ENCODE results near the gene CCDC7. TPM values are rescaled to one million over a fixed set of nuclear protein-coding genes. Genes with fewer than 3 reads are reported as not detected.
"Not testable (repeated sequence)": the region's sequence is repeated elsewhere in the genome, so short reads cannot be mapped to it uniquely, and the experiment has no call there.

CCDC7 gene
- total RNA-seq, 2 experiments from 2014 or later: 15.7 to 15.8 TPM

DNA sequence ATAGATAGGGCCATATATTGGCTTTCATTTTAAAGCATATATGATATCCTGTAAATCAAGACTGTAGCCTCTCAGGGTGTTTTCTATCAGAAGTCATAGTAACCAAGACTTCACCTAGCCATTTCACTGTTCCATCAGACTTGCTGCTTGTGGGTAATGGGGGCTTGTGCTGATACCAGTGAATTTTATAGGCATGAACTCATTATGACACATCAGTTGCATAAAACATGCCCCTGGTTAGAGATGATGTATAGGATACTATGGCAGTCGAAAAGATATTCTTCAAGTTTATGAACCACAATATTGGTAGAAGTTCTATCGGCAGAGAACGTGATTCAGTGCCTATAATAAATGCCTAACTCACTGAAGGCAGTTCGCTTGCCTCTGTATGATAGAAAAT lies 305.6 kb downstream of the CCDC7 start:
- CTCF ChIA-PET: interaction anchor here (1.2 kb wide), 1 partner anchor 257 kb away, joined by 4 read pairs; no protein-coding TSS in a partner anchor
- DNase-seq: no peak
- Mint-ChIP-seq H3K9me3 (ENCODE audit: insufficient read depth) (peaks cover 15% of the 10 kb centered on the region), H3K27me3 (ENCODE audit: low read depth) (no peaks in the 10 kb centered on the region), H3K4me1 (ENCODE audit: low read depth) (no peaks in the 10 kb centered on the region), H3K36me3 (ENCODE audit: low read depth) (peaks cover 5% of the 10 kb centered on the region), H3K27ac (no peak overlapping the region), H3K4me3 (no peak overlapping the region)
- POLR2A ChIA-PET: no interaction called here
- no peak for ATAC-seq

DNA sequence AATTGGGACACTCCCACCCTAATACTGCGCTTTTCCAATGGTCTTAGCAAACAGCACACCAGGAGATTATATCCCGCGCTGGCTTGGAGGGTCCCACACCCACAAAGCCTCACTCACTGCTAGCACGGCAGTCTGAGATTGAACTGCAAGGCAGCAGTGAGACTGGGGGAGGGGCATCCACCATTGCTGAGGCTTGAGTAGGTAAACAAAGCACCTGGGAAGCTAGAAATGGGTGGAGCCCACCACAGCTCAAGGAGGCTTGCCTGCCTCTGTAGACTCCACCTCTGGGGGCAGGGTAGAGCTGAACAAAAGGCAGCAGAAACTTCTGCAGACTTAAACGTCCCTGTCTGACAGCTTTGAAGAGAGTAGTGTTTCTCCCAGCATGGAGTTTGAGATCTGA lies 309.0 kb downstream of the CCDC7 start:
- DNase-seq; H3K36me3 Mint-ChIP-seq (ENCODE audit: low read depth); H3K27me3 Mint-ChIP-seq (ENCODE audit: low read depth); H3K4me3 Mint-ChIP-seq; CTCF ChIA-PET; POLR2A ChIA-PET; H3K27ac Mint-ChIP-seq; ATAC-seq; H3K4me1 Mint-ChIP-seq (ENCODE audit: low read depth): not testable (repeated sequence)
- peaks cover 17% of the 10 kb centered on the region for H3K9me3 Mint-ChIP-seq (ENCODE audit: insufficient read depth)

DNA sequence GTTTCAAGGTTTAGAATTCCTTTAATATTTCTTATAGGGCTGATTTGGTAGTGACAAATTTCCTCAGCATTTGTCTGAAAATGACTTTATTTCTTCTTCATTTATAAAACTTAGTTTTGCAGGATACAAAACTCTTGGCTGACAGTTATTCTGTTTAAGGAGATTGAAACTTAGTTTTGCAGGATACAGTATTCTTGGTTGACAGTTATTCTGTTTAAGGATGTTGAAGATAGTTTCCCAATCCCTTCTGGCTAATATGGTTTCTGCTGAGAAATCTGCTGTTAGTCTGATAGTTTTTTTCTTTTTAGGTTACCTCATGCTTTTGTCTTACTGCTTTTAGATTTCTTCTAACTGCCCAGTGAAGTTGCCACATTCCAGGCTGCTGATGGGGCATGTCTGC lies 325.3 kb downstream of the CCDC7 start:
- H3K9me3 Mint-ChIP-seq (ENCODE audit: insufficient read depth): peaks cover 6% of the 10 kb centered on the region
- H3K4me3 Mint-ChIP-seq: no peak overlapping the region
- no peak overlapping the region for H3K27ac Mint-ChIP-seq
- CTCF ChIA-PET: no interaction called here
- H3K27me3 Mint-ChIP-seq (ENCODE audit: low read depth): no peaks in the 10 kb centered on the region
- no peaks in the 10 kb centered on the region for H3K4me1 Mint-ChIP-seq (ENCODE audit: low read depth)
- DNase-seq (no peak), ATAC-seq (no peak)
- POLR2A ChIA-PET: no interaction called here
- H3K36me3 Mint-ChIP-seq (ENCODE audit: low read depth): no peaks in the 10 kb centered on the region

DNA sequence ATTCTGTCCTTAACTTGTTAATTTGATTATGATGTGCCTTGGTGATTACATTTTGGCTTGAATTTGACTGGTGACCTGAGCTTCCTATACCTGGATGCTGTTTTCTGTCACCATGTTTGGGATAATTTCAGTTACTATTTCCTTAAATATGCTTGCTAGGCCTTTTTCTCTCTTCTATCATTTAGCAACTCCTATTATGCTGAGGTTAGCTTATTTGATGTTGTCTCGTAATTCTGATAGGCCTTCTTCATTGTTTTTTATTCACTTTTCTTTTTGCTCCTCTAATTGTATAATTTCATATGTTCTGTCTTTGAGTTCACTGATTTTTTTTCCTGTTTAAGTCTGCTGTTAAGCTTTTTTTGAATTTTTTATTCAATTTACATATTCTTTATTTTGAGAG lies 327.2 kb downstream of the CCDC7 start:
- DNase-seq: no peak
- no peak overlapping the region for H3K27ac Mint-ChIP-seq
- H3K4me3 Mint-ChIP-seq: no peak overlapping the region
- no peaks in the 10 kb centered on the region for H3K36me3 Mint-ChIP-seq (ENCODE audit: low read depth)
- no peak for ATAC-seq
- CTCF ChIA-PET: interaction anchor here (0.7 kb wide), 1 partner anchor 1826 kb away, joined by 3 read pairs; no protein-coding TSS in a partner anchor
- no peaks in the 10 kb centered on the region for H3K4me1 Mint-ChIP-seq (ENCODE audit: low read depth)
- no peaks in the 10 kb centered on the region for H3K27me3 Mint-ChIP-seq (ENCODE audit: low read depth)
- peaks cover 6% of the 10 kb centered on the region for H3K9me3 Mint-ChIP-seq (ENCODE audit: insufficient read depth)
- POLR2A ChIA-PET: no interaction called here

- H3K9me3 Mint-ChIP-seq (ENCODE audit: insufficient read depth): no peaks in the 10 kb centered on the region
- H3K4me3 Mint-ChIP-seq: no peak overlapping the region
- no peaks in the 10 kb centered on the region for H3K36me3 Mint-ChIP-seq (ENCODE audit: low read depth)
- ChIA-PET POLR2A (no interaction called here), CTCF (interaction anchor here (2.5 kb wide), 1 partner anchor 222 kb away, joined by 11 read pairs; no protein-coding TSS in a partner anchor)
- DNase-seq (no peak), ATAC-seq (no peak)
- no peaks in the 10 kb centered on the region for H3K4me1 Mint-ChIP-seq (ENCODE audit: low read depth)
- H3K27ac Mint-ChIP-seq: no peak overlapping the region
- no peaks in the 10 kb centered on the region for H3K27me3 Mint-ChIP-seq (ENCODE audit: low read depth)
Observed at GRCh38 chr10:32786968-32787367, 341.0 kb downstream of the CCDC7 start.

- CTCF ChIA-PET: interaction anchor here (2.5 kb wide), 1 partner anchor 222 kb away, joined by 11 read pairs; no protein-coding TSS in a partner anchor
Observed at GRCh38 chr10:32787690-32788284, 341.8 kb downstream of the CCDC7 start.

GRCh38 chr10:32788359-32788758 lies 342.4 kb downstream of the CCDC7 start:
- Mint-ChIP-seq H3K27me3 (ENCODE audit: low read depth) (no peaks in the 10 kb centered on the region), H3K36me3 (ENCODE audit: low read depth) (no peaks in the 10 kb centered on the region), H3K9me3 (ENCODE audit: insufficient read depth) (no peaks in the 10 kb centered on the region), H3K4me1 (ENCODE audit: low read depth) (no peaks in the 10 kb centered on the region), H3K4me3 (no peak overlapping the region), H3K27ac (no peak overlapping the region)
- no peak for ATAC-seq
- ChIA-PET CTCF (interaction anchor here (2.5 kb wide), 1 partner anchor 221 kb away, joined by 11 read pairs; no protein-coding TSS in a partner anchor), POLR2A (no interaction called here)
- DNase-seq: no peak

More at GRCh38 chr10:32787690-32788284, 341.8 kb downstream of the CCDC7 start:
- Mint-ChIP-seq H3K27ac (no peak overlapping the region), H3K27me3 (ENCODE audit: low read depth) (no peaks in the 10 kb centered on the region), H3K4me3 (no peak overlapping the region), H3K4me1 (ENCODE audit: low read depth) (no peaks in the 10 kb centered on the region), H3K36me3 (ENCODE audit: low read depth) (no peaks in the 10 kb centered on the region), H3K9me3 (ENCODE audit: insufficient read depth) (no peaks in the 10 kb centered on the region)
- ATAC-seq: no peak
- POLR2A ChIA-PET: no interaction called here
- DNase-seq: no peak

GRCh38 chr10:32790483-32790882 lies 344.5 kb downstream of the CCDC7 start:
- CTCF ChIA-PET: no interaction called here
- no peak overlapping the region for H3K4me3 Mint-ChIP-seq
- no peaks in the 10 kb centered on the region for H3K27me3 Mint-ChIP-seq (ENCODE audit: low read depth)
- H3K9me3 Mint-ChIP-seq (ENCODE audit: insufficient read depth): no peaks in the 10 kb centered on the region
- H3K36me3 Mint-ChIP-seq (ENCODE audit: low read depth): no peaks in the 10 kb centered on the region
- ATAC-seq (no peak), DNase-seq (no peak)
- no peak overlapping the region for H3K27ac Mint-ChIP-seq
- POLR2A ChIA-PET: no interaction called here
- no peaks in the 10 kb centered on the region for H3K4me1 Mint-ChIP-seq (ENCODE audit: low read depth)

- Mint-ChIP-seq H3K4me3 (no peak overlapping the region), H3K4me1 (ENCODE audit: low read depth) (no peaks in the 10 kb centered on the region), H3K9me3 (ENCODE audit: insufficient read depth) (no peaks in the 10 kb centered on the region), H3K36me3 (ENCODE audit: low read depth) (no peaks in the 10 kb centered on the region), H3K27me3 (ENCODE audit: low read depth) (no peaks in the 10 kb centered on the region), H3K27ac (no peak overlapping the region)
- POLR2A ChIA-PET: no interaction called here
- ATAC-seq (no peak), DNase-seq (no peak)
- CTCF ChIA-PET: no interaction called here
Observed at GRCh38 chr10:32793033-32793432, 347.1 kb downstream of the CCDC7 start.

DNA sequence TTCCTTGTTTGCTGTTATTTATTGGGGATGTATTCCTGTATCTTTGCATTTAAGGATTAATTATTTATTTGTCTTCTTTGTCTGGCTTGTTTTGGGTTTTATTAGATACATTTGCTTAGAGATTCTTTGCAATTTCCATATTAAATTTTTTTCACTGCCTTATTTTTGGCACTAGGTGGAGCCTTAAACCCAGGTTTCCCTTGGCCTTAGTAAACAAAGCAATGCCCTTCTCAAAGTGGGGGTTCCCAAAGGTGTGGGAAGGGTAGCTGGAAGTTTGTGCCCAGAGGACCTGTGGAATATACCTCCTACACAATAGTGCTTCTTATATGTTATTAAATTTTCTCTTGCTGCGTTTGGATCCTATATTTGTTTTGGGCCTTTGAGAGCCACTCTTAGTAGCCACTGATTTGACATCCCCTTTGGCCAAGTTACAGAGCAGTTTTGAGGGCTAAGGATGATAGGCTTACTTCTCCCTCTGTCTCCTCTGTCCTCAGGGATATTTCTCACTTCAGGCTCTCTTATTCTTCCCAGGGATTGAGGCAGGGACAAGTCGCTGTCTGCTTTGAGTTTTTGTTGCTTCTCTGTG lies 349.8 kb downstream of the CCDC7 start:
- Mint-ChIP-seq H3K27ac (no peak overlapping the region), H3K4me3 (no peak overlapping the region), H3K27me3 (ENCODE audit: low read depth) (no peaks in the 10 kb centered on the region), H3K36me3 (ENCODE audit: low read depth) (no peaks in the 10 kb centered on the region), H3K9me3 (ENCODE audit: insufficient read depth) (no peaks in the 10 kb centered on the region), H3K4me1 (ENCODE audit: low read depth) (no peaks in the 10 kb centered on the region)
- ATAC-seq (peak; percentile 39), DNase-seq (no peak)
- POLR2A ChIA-PET: no interaction called here
- CTCF ChIA-PET: interaction anchor here (0.7 to 1.5 kb wide), 3 partner anchors 206 to 342 kb away, joined by 3 to 8 read pairs (median 3); no protein-coding TSS in a partner anchor

GRCh38 chr10:32797393-32797792 lies 351.5 kb downstream of the CCDC7 start:
- ATAC-seq; H3K9me3 Mint-ChIP-seq (ENCODE audit: insufficient read depth); H3K27ac Mint-ChIP-seq; H3K36me3 Mint-ChIP-seq (ENCODE audit: low read depth); DNase-seq; H3K4me3 Mint-ChIP-seq; CTCF ChIA-PET; H3K27me3 Mint-ChIP-seq (ENCODE audit: low read depth); H3K4me1 Mint-ChIP-seq (ENCODE audit: low read depth); POLR2A ChIA-PET: not testable (repeated sequence)

DNA sequence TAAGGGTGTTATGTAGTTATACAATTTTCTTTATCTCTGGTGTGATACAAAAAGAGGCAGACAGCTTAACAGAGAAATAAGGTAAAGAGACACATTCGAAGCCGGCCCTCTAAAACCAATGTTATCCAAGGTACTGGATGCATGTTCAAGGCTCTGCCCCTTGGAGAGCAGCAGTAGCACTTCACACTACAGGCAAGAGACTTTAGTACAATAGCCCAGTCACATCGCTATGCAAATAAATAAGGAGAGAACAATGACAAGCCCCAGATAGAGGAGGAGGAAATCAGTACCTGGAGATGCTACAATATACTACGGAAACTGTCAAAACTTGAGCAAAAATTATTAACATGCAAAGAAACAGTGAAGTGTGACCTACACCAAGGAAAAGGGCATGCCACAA lies 401.0 kb downstream of the CCDC7 start:
- Mint-ChIP-seq H3K4me3 (no peak overlapping the region), H3K4me1 (ENCODE audit: low read depth) (no peaks in the 10 kb centered on the region), H3K27me3 (ENCODE audit: low read depth) (no peaks in the 10 kb centered on the region), H3K9me3 (ENCODE audit: insufficient read depth) (no peaks in the 10 kb centered on the region), H3K36me3 (ENCODE audit: low read depth) (no peaks in the 10 kb centered on the region), H3K27ac (no peak overlapping the region)
- DNase-seq (no peak), ATAC-seq (no peak)
- CTCF ChIA-PET: no interaction called here
- POLR2A ChIA-PET: no interaction called here

DNA sequence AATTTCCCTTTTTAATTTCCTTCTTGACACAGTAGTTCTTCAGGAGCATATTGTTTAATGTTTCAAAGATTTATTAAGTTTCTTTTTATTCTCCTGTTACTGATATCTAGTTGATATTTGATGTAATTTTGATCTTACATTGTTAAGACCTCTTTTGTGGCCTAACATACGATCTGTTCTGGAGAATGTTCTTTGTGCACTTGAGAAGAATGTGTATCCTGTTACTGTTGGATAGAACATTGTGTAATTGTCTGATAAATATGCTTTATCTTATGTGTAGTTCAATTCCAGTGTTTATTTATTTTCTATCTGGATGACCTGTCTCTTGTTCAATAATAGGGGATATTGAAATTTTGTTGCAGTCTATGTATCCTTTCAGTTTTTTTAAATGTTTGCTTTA lies 405.4 kb downstream of the CCDC7 start:
- Mint-ChIP-seq H3K4me1 (ENCODE audit: low read depth) (peaks cover 6% of the 10 kb centered on the region), H3K4me3 (no peak overlapping the region), H3K36me3 (ENCODE audit: low read depth) (no peaks in the 10 kb centered on the region), H3K9me3 (ENCODE audit: insufficient read depth) (no peaks in the 10 kb centered on the region), H3K27me3 (ENCODE audit: low read depth) (no peaks in the 10 kb centered on the region), H3K27ac (no peak overlapping the region)
- ChIA-PET POLR2A (no interaction called here), CTCF (no interaction called here)
- ATAC-seq (no peak), DNase-seq (no peak)

Measured in activated CD8-positive, alpha-beta T cell treated with anti-CD3 and anti-CD28 coated beads, Interleukin-2, amount 10 ng/mL, durations not matched to agents 7 days and 5 days (primary cell).